ENCODE data around the gene GRK6. TPM values are rescaled to one million over a fixed set of nuclear protein-coding genes. Genes with fewer than 3 reads are reported as not detected.
"Not testable (repeated sequence)": the region's sequence is repeated elsewhere in the genome, so short reads cannot be mapped to it uniquely, and the experiment has no call there.

GRK6 gene
- polyA plus RNA-seq, 4 donors: 20.4 to 29.2 (median 23.0) TPM

GRCh38 chr5:177482359-177482795 is 55.9 kb downstream of the GRK6 start:
- DNase-seq (ENCODE audit: low read depth in 4 of 4, low spot score in 3 of 4): no peak

- DNase-seq (ENCODE audit: low read depth in 4 of 4, low spot score in 3 of 4): no peak
Measured at GRCh38 chr5:177483042-177483441, 56.6 kb downstream of the GRK6 start.

- DNase-seq (ENCODE audit: low read depth in 4 of 4, low spot score in 3 of 4): no peak
Measured at GRCh38 chr5:177483994-177484901, 57.8 kb downstream of the GRK6 start.

GRCh38 chr5:177484902-177485549 is 58.5 kb downstream of the GRK6 start:
- DNase-seq (ENCODE audit: low read depth in 4 of 4, low spot score in 3 of 4): no peak

- DNase-seq (ENCODE audit: low read depth in 4 of 4, low spot score in 3 of 4): not testable (repeated sequence)
Measured at GRCh38 chr5:177485753-177486152, 59.3 kb downstream of the GRK6 start.

- no peak for DNase-seq (ENCODE audit: low read depth in 4 of 4, low spot score in 3 of 4)
Measured at GRCh38 chr5:177486256-177486655, 59.8 kb downstream of the GRK6 start.

GRCh38 chr5:177487144-177487543 is 60.7 kb downstream of the GRK6 start:
- no peak for DNase-seq (ENCODE audit: low read depth in 4 of 4, low spot score in 3 of 4)

- DNase-seq (ENCODE audit: low read depth in 4 of 4, low spot score in 3 of 4): no peak
Measured at GRCh38 chr5:177487975-177488374, 61.5 kb downstream of the GRK6 start.

GRCh38 chr5:177489119-177489716 is 62.7 kb downstream of the GRK6 start:
- no peak for DNase-seq (ENCODE audit: low read depth in 4 of 4, low spot score in 3 of 4)

- DNase-seq (ENCODE audit: low read depth in 4 of 4, low spot score in 3 of 4): no peak
Measured at GRCh38 chr5:177490311-177490991, 64.0 kb downstream of the GRK6 start.

GRCh38 chr5:177490992-177491391 is 64.5 kb downstream of the GRK6 start:
- DNase-seq (ENCODE audit: low read depth in 4 of 4, low spot score in 3 of 4): no peak

- DNase-seq (ENCODE audit: low read depth in 4 of 4, low spot score in 3 of 4): no peak
Measured at GRCh38 chr5:177491429-177491945, 65.0 kb downstream of the GRK6 start.

- DNase-seq (ENCODE audit: low read depth in 4 of 4, low spot score in 3 of 4): no peak
Measured at GRCh38 chr5:177491983-177492746, 65.7 kb downstream of the GRK6 start.

Other genes starting within 250 kb of the GRK6 start
- 10 to 100 TPM; 24.8 to 38.2 (median 27.3) TPM for gene RAB24, start 123.0 kb upstream of the GRK6 start, polyA plus RNA-seq (ENCODE audit: insufficient read length in 4 of 4)
- 100 to 1,000 TPM; 123 to 153 (median 136) TPM for gene PRELID1, start 122.9 kb upstream of the GRK6 start, polyA plus RNA-seq (ENCODE audit: insufficient read length in 4 of 4)
- gene MXD3, start 114.8 kb upstream of the GRK6 start, polyA plus RNA-seq (ENCODE audit: insufficient read length in 4 of 4): 10 to 100 TPM; 13.7 to 23.2 (median 14.5) TPM
- 100 to 1,000 TPM; 114 to 166 (median 126) TPM for gene LMAN2, start 75.0 kb upstream of the GRK6 start, polyA plus RNA-seq (ENCODE audit: insufficient read length in 4 of 4)
- gene RGS14, start 68.8 kb upstream of the GRK6 start, polyA plus RNA-seq (ENCODE audit: insufficient read length in 4 of 4): 10 to 100 TPM; 11.9 to 18.7 (median 15.3) TPM
- 100 to 1,000 TPM; 134 to 198 (median 174) TPM for gene SLC34A1, start 42.2 kb upstream of the GRK6 start, polyA plus RNA-seq (ENCODE audit: insufficient read length in 4 of 4)
- 1 to 10 TPM in 3 of 4 donors, under 1 TPM in 1; 0.50 to 2.2 (median 1.1) TPM for gene PFN3, start 26.0 kb upstream of the GRK6 start, polyA plus RNA-seq (ENCODE audit: insufficient read length in 4 of 4)
- 10 to 100 TPM in 1 of 4 donors, 1 to 10 TPM in 3; 4.6 to 11.3 (median 5.8) TPM for gene F12, start 17.1 kb upstream of the GRK6 start, polyA plus RNA-seq (ENCODE audit: insufficient read length in 4 of 4)
- gene PRR7, start 20.1 kb downstream of the GRK6 start, polyA plus RNA-seq (ENCODE audit: insufficient read length in 4 of 4): 1 to 10 TPM in 3 of 4 donors, under 1 TPM in 1; 0.83 to 3.8 (median 1.2) TPM
- gene DBN1, start 47.0 kb downstream of the GRK6 start, polyA plus RNA-seq (ENCODE audit: insufficient read length in 4 of 4): 100 to 1,000 TPM; 169 to 203 (median 179) TPM
- 100 to 1,000 TPM in 2 of 4 donors, 10 to 100 TPM in 2; 82.9 to 129 (median 96.9) TPM for gene PDLIM7, start 70.9 kb downstream of the GRK6 start, polyA plus RNA-seq (ENCODE audit: insufficient read length in 4 of 4)
- gene DOK3, start 83.2 kb downstream of the GRK6 start, polyA plus RNA-seq (ENCODE audit: insufficient read length in 4 of 4): 1 to 10 TPM; 3.6 to 6.3 (median 4.8) TPM
- 10 to 100 TPM; 85.1 to 97.1 (median 91.8) TPM for gene DDX41, start 90.3 kb downstream of the GRK6 start, polyA plus RNA-seq (ENCODE audit: insufficient read length in 4 of 4)
- gene FAM193B, start 127.9 kb downstream of the GRK6 start, polyA plus RNA-seq (ENCODE audit: insufficient read length in 4 of 4): 10 to 100 TPM; 68.7 to 99.1 (median 75.3) TPM
- gene TMED9, start 165.5 kb downstream of the GRK6 start, polyA plus RNA-seq (ENCODE audit: insufficient read length in 4 of 4): 100 to 1,000 TPM; 145 to 194 (median 166) TPM
- gene B4GALT7, start 173.5 kb downstream of the GRK6 start, polyA plus RNA-seq (ENCODE audit: insufficient read length in 4 of 4): 10 to 100 TPM; 20.9 to 29.1 (median 22.1) TPM